Posterior vena cava (tissue), 2 donors: ENCODE data around the gene ZFP42. TPM values are rescaled to one million over a fixed set of nuclear protein-coding genes. Genes with fewer than 3 reads are reported as not detected.
"Not testable (repeated sequence)": the region's sequence is repeated elsewhere in the genome, so short reads cannot be mapped to it uniquely, and the experiment has no call there.

Experiments
- DNase-seq: peaks from one replicate; pipeline ENCODE4 v3.0.0-alpha.2; 2020; ENCODE audit warnings: low spot score
- intact Hi-C, 2 donors: fragments of 100-400 bp; cut with DNase I; formaldehyde crosslinking; loops; one replicate each; pipeline versions ENCODE4 v1.14.1 to v1.14.2; 2022 to 2023
- total RNA-seq, 2 donors: library from RNA; stranded (reverse); fragmentation: NEBNext Ultra II Directional; extraction: Animal tissue kit (Norgen Biotek cat#: 25700); gene quantifications; one replicate each; pipeline ENCODE4 v1.2.1, GENCODE V29; 2021
- donor health status: DM: yes; HTN: yes; CAD: no.
- donor health status: DM: yes; HTN: yes; CAD: no.

ZFP42 gene
- total RNA-seq, 2 donors from 2014 or later, result not detected

DNA sequence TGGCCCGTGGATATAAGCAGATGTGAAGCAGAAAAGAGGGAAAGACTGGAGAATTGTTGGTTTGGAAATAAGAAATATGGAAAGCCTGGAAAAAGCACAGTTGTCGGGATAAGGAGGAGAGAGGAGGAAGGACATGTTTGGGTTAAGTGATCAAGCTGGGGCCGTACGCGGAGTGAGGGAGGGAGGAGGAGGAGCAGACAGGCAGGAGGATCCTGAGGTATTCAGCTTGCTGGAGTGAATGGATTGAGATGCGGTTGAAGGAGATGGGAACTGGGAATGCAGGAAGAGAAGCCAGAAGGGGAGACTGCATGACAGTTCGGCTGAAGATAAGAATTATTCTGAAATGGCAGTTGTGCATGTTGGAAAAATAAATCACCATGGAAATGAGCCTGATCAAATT, 21.2 kb downstream of the ZFP42 start:
- intact Hi-C loops, result no loop called here
- no peak for DNase-seq

DNA sequence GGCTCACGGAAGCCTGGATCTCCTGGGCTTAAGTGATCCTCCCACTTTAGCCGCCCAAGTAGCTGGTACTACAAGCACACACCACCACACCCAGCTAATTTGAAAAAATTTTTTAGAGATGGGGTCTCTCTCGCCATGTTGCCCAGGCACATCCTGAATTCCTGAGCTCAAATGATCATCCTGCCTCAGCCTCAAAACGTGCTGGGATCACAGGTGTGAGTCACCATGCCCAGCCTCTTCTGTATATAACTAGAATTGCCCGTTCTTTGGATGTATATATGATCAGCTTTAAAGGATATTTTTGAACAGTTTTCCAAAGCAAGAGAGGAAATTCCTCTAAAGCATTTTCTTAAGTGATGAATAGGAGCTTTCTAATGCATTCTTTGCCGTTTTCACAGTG, 22.7 kb downstream of the ZFP42 start:
- intact Hi-C loops, result no loop called here
- no peak for DNase-seq

DNA sequence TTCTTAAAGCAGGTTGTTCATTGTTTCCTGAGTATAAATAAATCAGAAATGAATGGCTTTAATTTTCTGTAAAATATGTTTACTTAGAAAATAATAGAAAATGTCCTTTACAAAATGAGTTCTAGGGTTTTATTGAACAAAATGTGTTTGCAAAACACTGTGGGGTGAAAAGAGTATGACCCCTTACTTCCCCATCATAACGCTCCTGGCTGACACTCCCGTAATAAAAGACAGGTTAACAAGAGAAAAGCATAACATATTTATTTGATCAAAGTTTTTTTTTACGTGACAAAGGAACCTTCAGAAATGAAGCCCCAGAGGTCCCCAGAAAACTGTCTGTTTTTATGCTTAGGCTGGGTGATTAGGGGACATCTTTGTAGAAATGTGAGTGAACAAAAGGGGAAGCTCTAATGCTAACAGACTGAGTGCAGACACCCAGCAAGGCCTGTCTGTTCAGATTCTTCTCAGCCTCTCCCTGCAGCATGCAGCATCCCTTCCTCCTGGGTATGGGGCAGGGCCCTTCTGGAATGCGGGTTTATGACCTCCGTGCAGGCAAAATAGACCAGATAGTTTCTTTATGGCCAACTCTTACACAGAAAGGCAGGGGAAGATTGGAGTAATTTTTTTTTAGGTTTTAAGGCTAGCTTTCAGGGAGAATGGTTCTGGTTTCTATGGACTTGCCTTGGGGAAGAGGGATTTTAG, 26.1 kb downstream of the ZFP42 start:
- DNase-seq, result no peak

DNA sequence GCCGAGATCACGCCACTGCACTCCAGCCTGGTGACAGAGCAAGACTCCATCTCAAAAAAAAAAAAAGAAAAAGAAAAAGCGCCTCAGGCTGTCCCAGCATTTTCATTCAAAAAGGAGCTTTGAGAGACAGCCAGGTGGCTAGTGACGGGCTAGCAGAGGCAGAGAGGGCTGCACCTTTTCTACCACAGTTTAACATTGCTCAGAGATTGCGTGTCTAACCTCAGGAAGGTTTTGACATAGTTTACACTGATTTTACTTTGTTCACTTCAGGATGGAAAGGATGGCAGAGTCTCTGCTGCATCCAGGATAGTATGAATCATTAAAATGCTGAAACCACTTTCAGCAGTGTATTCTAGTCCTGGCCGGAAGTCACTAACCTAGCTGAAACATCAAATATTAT, 28.1 kb downstream of the ZFP42 start:
- intact Hi-C loops, result no loop called here
- DNase-seq, result no peak

More for the DNA sequence above, 26.1 kb downstream of the ZFP42 start:
- intact Hi-C loops, result no loop called here

DNA sequence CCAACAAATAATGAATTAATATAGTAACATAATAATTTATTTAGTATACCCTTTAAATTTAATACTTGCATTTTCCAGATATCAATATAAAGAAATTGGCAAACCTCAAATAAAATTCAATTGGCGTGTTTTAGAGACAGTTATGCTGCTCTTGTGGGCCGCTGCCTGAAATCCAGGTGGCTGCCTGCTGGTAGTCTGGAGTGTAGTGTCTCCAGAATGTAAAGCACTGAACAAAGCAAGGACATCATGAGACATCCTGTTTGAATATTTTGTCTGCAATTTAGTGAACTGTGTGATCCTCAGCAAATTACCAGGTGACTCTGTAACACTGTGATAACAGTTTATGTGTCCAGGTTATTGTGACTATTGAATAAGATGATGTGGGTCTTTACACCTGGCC, 29.9 kb downstream of the ZFP42 start:
- no peak for DNase-seq
- intact Hi-C loops, result no loop called here

DNA sequence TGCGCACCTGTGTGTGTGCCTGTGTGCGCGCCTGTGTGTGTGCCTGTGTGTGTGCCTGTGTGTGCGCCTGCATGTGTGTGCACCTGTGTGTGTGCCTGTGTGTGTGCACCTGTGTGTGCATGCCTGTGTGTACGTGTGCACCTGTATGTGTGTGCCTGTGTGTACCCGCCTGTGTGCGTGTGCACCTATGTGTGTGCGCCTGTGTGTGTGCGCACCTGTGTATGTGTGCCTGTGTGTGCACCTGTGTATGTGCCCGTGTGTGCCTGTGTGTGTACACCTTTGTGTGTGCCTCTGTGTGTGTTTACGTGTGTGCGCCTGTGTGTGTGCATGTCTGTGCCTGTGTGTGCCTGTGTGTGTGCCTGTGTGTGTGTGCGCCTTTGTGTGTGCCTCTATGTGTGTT, 33.5 kb downstream of the ZFP42 start:
- DNase-seq, result no peak
- intact Hi-C loops, result no loop called here

DNA sequence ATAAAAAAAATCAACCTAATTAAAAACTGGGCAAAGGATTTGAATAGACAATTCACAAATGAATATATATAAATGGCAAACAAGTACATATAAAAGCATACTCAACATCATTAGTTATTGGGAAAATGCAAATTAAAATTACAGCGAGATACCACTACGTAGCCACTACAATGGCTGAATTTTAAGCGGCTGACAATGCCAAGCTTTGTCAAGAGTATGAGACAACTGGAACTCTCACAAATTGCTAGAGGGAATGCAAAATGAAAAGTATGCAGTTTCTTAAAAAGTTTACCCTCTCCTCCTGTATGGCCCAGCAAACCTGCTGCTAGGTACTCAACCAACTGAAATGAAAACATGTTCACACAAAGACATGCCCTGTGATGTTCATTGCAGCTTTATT, 34.8 kb downstream of the ZFP42 start:
- DNase-seq, result no peak
- intact Hi-C loops, result no loop called here

DNA sequence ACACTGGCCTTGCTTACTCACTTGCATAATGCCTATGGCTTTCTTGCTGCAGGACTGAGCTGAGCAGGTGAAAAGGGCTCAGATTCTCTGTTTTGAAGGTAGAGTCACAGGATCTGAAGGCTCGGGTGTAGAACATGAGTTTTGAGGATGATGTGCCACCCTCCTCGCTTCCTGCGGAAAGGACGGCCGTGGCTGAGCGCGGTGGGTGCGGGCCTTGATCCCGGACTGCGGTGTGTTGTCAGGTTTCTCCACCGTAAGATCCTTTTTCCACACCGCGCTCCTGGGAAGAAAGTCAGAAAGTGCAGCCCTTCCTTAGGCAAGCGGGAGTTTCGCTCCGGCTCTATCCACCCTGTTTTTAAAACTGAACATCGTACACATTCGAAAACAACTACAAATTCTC, 36.2 kb downstream of the ZFP42 start:
- no peak for DNase-seq
- intact Hi-C loops, result no loop called here

DNA sequence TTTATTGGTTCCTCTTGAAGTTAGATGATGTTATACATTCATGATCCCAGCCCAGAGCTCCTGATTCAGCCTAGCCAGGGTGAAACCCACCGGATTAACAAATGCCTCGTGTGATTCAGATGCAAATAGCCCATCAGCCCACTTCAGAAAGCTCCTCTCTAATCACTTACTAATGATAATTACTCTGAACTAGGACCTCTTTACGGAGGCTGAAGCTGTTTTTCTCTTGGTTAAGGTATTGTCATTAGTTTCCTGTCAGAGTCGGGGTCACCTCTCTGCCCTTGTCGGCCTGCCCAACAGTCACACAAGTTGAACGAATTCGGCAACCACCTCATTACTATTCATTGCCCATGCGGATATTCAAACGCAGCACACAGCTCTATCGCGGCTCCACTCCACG, 36.6 kb downstream of the ZFP42 start:
- no peak for DNase-seq
- intact Hi-C loops, result no loop called here

DNA sequence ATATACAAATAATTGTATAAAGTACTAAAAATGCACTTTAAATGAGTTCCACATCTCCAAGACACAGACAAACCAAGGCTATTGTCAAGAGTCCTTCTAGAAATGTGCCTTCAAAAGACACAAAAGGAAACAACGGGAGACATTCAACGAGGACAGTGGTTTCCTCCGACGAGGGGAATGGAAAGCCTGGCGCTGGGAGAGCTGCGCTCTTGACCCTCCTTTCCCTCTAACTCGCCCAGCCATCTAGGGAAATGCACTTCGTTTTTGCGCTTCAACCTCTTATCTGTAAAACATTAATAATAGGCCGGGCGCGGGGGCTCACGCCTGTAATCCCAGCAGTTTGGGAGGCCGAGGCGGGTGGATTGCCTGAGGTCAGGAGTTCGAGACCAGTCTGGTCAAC, 37.0 kb downstream of the ZFP42 start:
- intact Hi-C loops, result no loop called here
- no peak for DNase-seq

DNA sequence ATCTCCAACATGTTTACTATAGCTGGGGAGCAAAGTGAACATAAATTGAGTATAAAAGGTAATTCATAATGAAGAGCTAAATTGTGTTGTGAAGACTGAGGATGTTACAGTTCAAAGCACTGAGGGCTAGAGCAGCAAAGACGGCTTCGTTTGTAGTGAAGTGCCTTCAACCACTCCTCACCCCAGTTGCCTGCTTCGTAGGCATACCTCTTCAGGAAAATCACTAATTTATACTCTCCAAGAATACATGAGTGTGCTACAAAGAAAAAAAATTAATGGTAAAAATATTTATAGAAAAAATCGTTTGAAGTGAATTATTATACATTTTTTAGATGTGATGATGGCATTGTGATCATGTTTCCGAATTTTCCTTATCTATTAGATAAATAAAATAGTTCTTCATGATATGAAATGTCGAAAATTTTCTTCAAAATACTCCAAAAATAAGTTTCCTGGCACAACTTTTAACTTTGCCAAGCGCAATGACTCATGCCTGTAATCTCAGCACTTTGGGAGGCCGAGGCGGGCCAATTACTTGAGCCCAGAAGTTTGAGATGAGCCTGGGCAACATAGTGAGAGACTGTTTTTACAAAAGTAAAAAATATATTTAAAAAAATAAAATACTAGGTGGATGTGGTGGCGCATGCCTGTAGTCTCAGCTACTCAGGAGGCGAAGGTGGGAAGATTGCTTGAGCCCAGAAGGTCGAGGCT, 41.6 kb downstream of the ZFP42 start:
- intact Hi-C loops, result no loop called here
- DNase-seq, result no peak

DNA sequence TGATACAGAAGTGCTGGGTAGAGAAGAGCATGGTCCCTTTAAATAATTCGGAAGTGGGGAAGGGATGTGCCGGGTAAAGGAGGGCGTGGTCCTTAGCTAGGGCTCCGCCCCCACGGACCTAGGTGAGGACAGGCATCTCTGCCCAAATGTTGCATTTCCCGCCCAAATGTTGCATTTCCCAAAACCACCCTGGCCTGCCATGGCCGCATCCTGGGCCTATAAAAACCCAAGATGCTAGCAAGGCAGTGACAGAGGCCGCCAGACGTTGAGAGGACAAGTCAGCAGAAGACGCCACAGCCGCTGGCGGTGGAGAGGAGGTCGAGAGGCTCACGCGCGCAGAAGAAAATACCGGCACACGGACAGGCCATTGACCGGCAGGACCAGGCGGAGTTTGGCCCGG, 46.1 kb downstream of the ZFP42 start:
- DNase-seq, result no peak
- intact Hi-C loops, result no loop called here

DNA sequence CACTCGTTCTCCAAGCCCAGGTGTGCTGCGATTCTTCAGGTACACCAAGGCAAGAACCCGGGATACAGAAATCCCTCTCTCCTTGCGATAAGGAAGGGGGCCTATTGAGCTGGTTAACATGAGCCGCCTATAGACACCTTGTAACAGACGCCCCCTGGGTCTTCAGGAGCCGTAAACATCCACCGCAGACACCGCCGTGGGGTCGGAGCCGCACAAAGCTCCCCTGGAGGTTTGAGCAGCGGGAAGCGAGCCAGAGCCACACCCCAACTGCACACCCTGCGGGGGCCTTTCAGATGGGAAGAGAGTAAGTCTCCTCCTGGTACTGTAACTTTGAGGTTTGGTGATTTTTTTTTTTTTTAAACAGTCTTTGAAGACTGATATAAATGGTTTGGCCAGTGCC, 46.6 kb downstream of the ZFP42 start:
- intact Hi-C loops, result no loop called here
- DNase-seq, result no peak

DNA sequence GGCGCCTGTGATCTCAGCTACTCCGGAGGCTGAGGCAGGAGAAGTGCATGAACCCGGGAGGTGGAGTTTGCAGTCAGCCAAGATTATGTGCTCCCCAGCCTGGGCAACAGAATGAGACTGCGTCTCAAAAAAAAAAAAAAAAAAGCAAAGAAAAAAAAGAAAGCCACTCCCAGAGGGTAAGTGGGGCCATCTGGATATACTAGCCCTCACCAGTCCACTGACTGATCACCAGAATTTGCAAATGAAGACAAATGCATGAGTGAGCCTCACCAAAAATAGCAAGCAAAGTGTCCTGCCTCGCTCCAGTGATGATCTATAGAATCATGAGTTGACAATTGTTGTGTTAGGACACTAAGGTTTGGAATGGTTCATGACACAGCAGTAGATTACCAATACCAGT, 47.6 kb downstream of the ZFP42 start:
- intact Hi-C loops, result no loop called here
- no peak for DNase-seq

DNA sequence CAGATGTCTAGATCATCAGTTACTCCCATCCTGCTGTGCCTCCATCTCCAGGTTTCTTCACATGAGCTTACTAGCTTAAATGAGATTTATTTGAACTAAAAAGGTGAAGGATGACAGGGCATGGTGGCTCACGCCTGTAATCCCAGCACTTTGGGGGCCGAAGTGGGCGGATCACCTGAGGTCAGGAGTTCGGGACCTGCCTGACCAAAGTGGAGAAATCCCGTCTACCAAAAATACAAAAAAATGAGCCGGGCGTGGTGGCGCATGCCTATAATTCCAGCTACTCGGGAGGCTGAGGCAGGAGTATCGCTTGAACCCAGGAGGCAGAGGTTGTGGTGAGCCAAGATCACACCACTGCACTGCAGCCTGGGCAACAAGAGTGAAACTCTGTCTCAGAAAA, 49.9 kb downstream of the ZFP42 start:
- DNase-seq, intact Hi-C loops: not testable (repeated sequence)

DNA sequence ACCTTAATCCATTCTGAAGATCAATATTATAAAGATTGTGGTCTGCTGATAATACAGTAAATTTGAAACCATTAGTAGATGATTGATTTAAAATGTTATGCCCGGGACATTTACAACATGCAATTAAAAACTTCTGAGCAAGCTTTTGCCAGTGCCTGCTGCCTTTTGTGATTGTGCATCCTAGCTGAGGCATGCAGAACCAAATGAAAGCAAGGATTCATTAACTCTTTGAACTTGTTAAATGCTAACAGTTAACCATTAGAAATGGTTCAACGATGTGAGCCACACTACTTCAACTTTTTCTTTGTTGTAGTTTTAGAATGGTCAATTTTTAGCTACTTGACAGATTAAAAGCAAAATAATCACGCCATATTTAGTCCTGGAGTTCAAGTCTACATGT, 51.1 kb downstream of the ZFP42 start:
- DNase-seq, result no peak
- intact Hi-C loops, result no loop called here

DNA sequence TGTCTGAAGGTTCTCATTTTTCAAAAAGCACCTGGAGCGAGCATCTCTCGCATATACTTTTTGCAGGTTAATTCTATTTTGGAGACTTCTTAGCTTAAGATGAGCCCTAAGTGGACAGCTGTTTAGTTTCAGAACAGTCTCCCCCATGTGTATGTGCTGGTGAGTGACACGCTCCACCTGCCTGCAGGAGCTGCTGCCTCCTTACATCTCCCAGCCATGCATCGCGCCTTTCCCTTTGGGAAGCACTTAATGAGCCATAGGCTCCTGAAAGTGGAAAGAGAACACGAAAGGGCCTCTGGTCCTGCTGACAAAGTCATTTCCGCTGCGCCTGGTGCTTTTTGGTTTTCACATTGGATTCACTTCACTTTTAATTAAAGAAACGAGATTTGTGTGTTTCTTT, 57.7 kb downstream of the ZFP42 start:
- no peak for DNase-seq
- intact Hi-C loops, result no loop called here
